Measurements from ENCODE around the gene SPATA33. TPM values are rescaled to one million over a fixed set of nuclear protein-coding genes. Genes with fewer than 3 reads are reported as not detected.

Gene SPATA33
- total RNA-seq, 1 experiment from 2014 or later: 12.0 TPM

DNA sequence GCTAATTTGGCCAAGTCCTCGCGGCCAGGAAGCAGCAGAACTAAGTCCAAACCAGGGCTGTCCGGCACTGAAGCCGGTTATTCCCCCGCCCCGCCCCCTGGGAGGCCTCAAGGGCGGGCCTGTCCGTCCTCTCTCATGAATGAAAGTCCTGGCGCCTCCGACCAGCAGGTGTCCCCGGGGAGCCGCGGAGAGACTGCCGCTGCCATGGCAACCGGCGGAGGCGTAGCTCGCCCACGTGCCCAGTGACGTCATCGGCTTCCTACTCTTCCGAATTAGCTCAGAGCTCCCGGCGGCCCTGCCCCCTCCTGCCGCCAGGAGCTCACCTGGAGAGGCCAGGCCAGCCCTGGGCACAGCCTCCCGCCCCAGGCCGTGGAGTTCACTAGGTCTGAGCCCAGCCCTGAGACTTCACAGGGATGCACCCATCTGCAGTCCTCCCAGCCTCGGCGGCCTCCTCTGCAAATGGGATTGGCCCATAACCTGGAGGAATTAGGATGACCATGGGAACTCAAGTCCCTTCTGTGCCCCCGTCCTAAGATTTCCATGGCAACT lies 42.5 kb downstream of the SPATA33 start (continued):
- peak; percentile 37; the same call in 1 of the 2 replicates for TF ChIP-seq FOXK1 (CRISPR knock-in tag; IDR thresholded peaks at IDR 0.05)
- TF ChIP-seq TEAD1 (CRISPR knock-in tag; IDR thresholded peaks at IDR 0.05): no peak
- TF ChIP-seq ZNF396 (CRISPR knock-in tag; IDR thresholded peaks at IDR 0.05; ENCODE audit: borderline replicate concordance): no peak
- TF ChIP-seq ZNF263 (CRISPR knock-in tag; IDR thresholded peaks at IDR 0.05; ENCODE audit: low read depth): no peak
- TF ChIP-seq ELF4 (CRISPR knock-in tag; IDR thresholded peaks at IDR 0.05; ENCODE audit: low read depth): no peak
- no peak for TF ChIP-seq OVOL2 (CRISPR knock-in tag; IDR thresholded peaks at IDR 0.05; ENCODE audit: borderline replicate concordance)
- TF ChIP-seq NR2C2 (CRISPR knock-in tag; IDR thresholded peaks at IDR 0.05): no peak
- 0 out of 2 replicates have a peak, but pooled peaks have one; percentile 11 for TF ChIP-seq PRRX2 (CRISPR knock-in tag; IDR thresholded peaks at IDR 0.05)
- TF ChIP-seq ESRRA (CRISPR knock-in tag; IDR thresholded peaks at IDR 0.05; ENCODE audit: borderline replicate concordance): no peak
- TF ChIP-seq, protein P1, sequence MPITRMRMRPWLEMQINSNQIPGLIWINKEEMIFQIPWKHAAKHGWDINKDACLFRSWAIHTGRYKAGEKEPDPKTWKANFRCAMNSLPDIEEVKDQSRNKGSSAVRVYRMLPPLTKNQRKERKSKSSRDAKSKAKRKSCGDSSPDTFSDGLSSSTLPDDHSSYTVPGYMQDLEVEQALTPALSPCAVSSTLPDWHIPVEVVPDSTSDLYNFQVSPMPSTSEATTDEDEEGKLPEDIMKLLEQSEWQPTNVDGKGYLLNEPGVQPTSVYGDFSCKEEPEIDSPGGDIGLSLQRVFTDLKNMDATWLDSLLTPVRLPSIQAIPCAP (CRISPR knock-in tag; IDR thresholded peaks at IDR 0.05): no peak
- TF ChIP-seq SMAD4 (CRISPR knock-in tag; IDR thresholded peaks at IDR 0.05): no peak
- TF ChIP-seq, protein P2, sequence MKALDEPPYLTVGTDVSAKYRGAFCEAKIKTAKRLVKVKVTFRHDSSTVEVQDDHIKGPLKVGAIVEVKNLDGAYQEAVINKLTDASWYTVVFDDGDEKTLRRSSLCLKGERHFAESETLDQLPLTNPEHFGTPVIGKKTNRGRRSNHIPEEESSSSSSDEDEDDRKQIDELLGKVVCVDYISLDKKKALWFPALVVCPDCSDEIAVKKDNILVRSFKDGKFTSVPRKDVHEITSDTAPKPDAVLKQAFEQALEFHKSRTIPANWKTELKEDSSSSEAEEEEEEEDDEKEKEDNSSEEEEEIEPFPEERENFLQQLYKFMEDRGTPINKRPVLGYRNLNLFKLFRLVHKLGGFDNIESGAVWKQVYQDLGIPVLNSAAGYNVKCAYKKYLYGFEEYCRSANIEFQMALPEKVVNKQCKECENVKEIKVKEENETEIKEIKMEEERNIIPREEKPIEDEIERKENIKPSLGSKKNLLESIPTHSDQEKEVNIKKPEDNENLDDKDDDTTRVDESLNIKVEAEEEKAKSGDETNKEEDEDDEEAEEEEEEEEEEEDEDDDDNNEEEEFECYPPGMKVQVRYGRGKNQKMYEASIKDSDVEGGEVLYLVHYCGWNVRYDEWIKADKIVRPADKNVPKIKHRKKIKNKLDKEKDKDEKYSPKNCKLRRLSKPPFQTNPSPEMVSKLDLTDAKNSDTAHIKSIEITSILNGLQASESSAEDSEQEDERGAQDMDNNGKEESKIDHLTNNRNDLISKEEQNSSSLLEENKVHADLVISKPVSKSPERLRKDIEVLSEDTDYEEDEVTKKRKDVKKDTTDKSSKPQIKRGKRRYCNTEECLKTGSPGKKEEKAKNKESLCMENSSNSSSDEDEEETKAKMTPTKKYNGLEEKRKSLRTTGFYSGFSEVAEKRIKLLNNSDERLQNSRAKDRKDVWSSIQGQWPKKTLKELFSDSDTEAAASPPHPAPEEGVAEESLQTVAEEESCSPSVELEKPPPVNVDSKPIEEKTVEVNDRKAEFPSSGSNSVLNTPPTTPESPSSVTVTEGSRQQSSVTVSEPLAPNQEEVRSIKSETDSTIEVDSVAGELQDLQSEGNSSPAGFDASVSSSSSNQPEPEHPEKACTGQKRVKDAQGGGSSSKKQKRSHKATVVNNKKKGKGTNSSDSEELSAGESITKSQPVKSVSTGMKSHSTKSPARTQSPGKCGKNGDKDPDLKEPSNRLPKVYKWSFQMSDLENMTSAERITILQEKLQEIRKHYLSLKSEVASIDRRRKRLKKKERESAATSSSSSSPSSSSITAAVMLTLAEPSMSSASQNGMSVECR (CRISPR knock-in tag; IDR thresholded peaks at IDR 0.05; ENCODE audit: borderline replicate concordance): peak; percentile 68; the same call in 1 of the 2 replicates
- TF ChIP-seq, protein P3, sequence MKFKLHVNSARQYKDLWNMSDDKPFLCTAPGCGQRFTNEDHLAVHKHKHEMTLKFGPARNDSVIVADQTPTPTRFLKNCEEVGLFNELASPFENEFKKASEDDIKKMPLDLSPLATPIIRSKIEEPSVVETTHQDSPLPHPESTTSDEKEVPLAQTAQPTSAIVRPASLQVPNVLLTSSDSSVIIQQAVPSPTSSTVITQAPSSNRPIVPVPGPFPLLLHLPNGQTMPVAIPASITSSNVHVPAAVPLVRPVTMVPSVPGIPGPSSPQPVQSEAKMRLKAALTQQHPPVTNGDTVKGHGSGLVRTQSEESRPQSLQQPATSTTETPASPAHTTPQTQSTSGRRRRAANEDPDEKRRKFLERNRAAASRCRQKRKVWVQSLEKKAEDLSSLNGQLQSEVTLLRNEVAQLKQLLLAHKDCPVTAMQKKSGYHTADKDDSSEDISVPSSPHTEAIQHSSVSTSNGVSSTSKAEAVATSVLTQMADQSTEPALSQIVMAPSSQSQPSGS (CRISPR knock-in tag; IDR thresholded peaks at IDR 0.05; ENCODE audit: borderline replicate concordance, low read depth): no peak
- no peak for TF ChIP-seq MXD4 (CRISPR knock-in tag; IDR thresholded peaks at IDR 0.05; ENCODE audit: borderline replicate concordance)
- TF ChIP-seq NR3C1 (CRISPR knock-in tag; conservative IDR thresholded peaks at IDR 0.05; ENCODE audit: low read depth): no peak
- no peak for TF ChIP-seq ZNF219 (CRISPR knock-in tag; IDR thresholded peaks at IDR 0.05; ENCODE audit: borderline replicate concordance)
- no peak for TF ChIP-seq RELA (CRISPR knock-in tag; IDR thresholded peaks at IDR 0.05; ENCODE audit: borderline replicate concordance)
- TF ChIP-seq GRHL2 (CRISPR knock-in tag; IDR thresholded peaks at IDR 0.05; ENCODE audit: insufficient replicate concordance, severe bottlenecking): no peak
- TF ChIP-seq, protein P4, sequence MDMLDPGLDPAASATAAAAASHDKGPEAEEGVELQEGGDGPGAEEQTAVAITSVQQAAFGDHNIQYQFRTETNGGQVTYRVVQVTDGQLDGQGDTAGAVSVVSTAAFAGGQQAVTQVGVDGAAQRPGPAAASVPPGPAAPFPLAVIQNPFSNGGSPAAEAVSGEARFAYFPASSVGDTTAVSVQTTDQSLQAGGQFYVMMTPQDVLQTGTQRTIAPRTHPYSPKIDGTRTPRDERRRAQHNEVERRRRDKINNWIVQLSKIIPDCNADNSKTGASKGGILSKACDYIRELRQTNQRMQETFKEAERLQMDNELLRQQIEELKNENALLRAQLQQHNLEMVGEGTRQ (CRISPR knock-in tag; IDR thresholded peaks at IDR 0.05): peak; percentile 98
- TF ChIP-seq SP1 (CRISPR knock-in tag; conservative IDR thresholded peaks at IDR 0.05): peak; percentile 64
- TF ChIP-seq ATF1 (CRISPR knock-in tag; IDR thresholded peaks at IDR 0.05): no peak
- TF ChIP-seq, protein P5, sequence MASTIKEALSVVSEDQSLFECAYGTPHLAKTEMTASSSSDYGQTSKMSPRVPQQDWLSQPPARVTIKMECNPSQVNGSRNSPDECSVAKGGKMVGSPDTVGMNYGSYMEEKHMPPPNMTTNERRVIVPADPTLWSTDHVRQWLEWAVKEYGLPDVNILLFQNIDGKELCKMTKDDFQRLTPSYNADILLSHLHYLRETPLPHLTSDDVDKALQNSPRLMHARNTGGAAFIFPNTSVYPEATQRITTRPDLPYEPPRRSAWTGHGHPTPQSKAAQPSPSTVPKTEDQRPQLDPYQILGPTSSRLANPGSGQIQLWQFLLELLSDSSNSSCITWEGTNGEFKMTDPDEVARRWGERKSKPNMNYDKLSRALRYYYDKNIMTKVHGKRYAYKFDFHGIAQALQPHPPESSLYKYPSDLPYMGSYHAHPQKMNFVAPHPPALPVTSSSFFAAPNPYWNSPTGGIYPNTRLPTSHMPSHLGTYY (CRISPR knock-in tag; IDR thresholded peaks at IDR 0.05): no peak

Measured in WTC11 (cell line).